WTC11 (cell line): ENCODE data around the gene TNIK.

Source experiments
- ATF1 ChIP-seq: sonication (generic); formaldehyde crosslinking; IDR thresholded peaks from 2 replicates; pipeline ENCODE4 v1.8.1; 2023; ENCODE audit warnings: mild to moderate bottlenecking, moderate library complexity, missing genetic modification reagents
- CTCF ChIP-seq: fragments of 200-600 bp; IDR thresholded peaks from 2 replicates; pipeline ENCODE4 v1.8.0; 2022; ENCODE audit warnings: antibody characterized with exemption
- RORB ChIP-seq: fragments of 250-450 bp; sonication (Bioruptor Pico); IDR thresholded peaks from 2 replicates; pipeline ENCODE4 v1.9.0; 2021; ENCODE audit warnings: mild to moderate bottlenecking

- TF ChIP-seq RORB (CRISPR knock-in tag) = no peak
- no peak for TF ChIP-seq ATF1 (CRISPR knock-in tag)
- no peak for TF ChIP-seq CTCF
These were observed 310.6 kb downstream of the TNIK start for GRCh38 chr3:171149526-171150116.
